H9 (cell line): ENCODE results near the gene ACACB. TPM values are rescaled to one million over a fixed set of nuclear protein-coding genes. Genes with fewer than 3 reads are reported as not detected.

ENCODE experiments used
- DNase-seq: peaks from one replicate; pipeline ENCODE4 v3.0.0-alpha.2; 2017
- H2AFZ ChIP-seq: one replicate; pipeline ENCODE4 v1.6.1; 2013; ENCODE audit warnings: mild to moderate bottlenecking, low read length, control low read depth, moderate library complexity
- H2AK5ac ChIP-seq: 2 replicates; pipeline ENCODE4 v1.6.1; 2013; ENCODE audit warnings: low read length, control low read depth, mixed read lengths; ENCODE audit not compliant: insufficient read length
- H2BK120ac ChIP-seq: one replicate; pipeline ENCODE4 v1.6.1; 2013; ENCODE audit warnings: low read depth, mild to moderate bottlenecking, low read length, control low read depth, inconsistent platforms; ENCODE audit not compliant: poor library complexity, severe bottlenecking
- H2BK12ac ChIP-seq: 2 replicates; pipeline ENCODE4 v1.6.1; 2013; ENCODE audit warnings: low read length, control low read depth, mixed read lengths, low read depth; ENCODE audit not compliant: insufficient read length
- H2BK15ac ChIP-seq: 2 replicates; pipeline ENCODE4 v1.6.1; 2013; ENCODE audit warnings: low read depth, low read length, control low read depth
- H2BK20ac ChIP-seq: one replicate; pipeline ENCODE4 v1.6.1; 2013; ENCODE audit warnings: low read depth, mild to moderate bottlenecking, low read length, control low read depth, inconsistent platforms; ENCODE audit not compliant: poor library complexity, severe bottlenecking
- H2BK5ac ChIP-seq: 2 replicates; pipeline ENCODE4 v1.6.1; 2013; ENCODE audit warnings: low read length, control low read depth, mixed read lengths; ENCODE audit not compliant: insufficient read length
- H3K14ac ChIP-seq: 2 replicates; pipeline ENCODE4 v1.6.1; 2013; ENCODE audit warnings: low read length, control low read depth; ENCODE audit not compliant: insufficient read depth
- H3K18ac ChIP-seq: 2 replicates; pipeline ENCODE4 v1.6.1; 2013; ENCODE audit warnings: low read depth, mild to moderate bottlenecking, mixed read lengths, low read length, control low read depth; ENCODE audit not compliant: insufficient read length
- H3K23ac ChIP-seq: 2 replicates; pipeline ENCODE4 v1.6.1; 2013; ENCODE audit warnings: low read length, control low read depth, mixed read lengths, low read depth; ENCODE audit not compliant: insufficient read length
- H3K23me2 ChIP-seq: 2 replicates; pipeline ENCODE4 v1.6.1; 2013; ENCODE audit warnings: low read depth, mild to moderate bottlenecking, mixed read lengths, low read length, control low read depth; ENCODE audit not compliant: insufficient read length, poor library complexity, severe bottlenecking
- H3K27ac ChIP-seq: 2 replicates; pipeline ENCODE4 v1.5.1; 2013; ENCODE audit warnings: low read length, control low read depth, mixed read lengths, low read depth; ENCODE audit not compliant: insufficient read length
- H3K27me3 ChIP-seq: 2 replicates; pipeline ENCODE4 v1.6.1; 2013; ENCODE audit warnings: low read length, control low read depth, inconsistent platforms; ENCODE audit not compliant: insufficient read depth
- H3K4ac ChIP-seq: 2 replicates; pipeline ENCODE4 v1.6.1; 2013; ENCODE audit warnings: low read depth, mild to moderate bottlenecking, control low read depth, inconsistent platforms, low read length, moderate library complexity
- H3K4me1 ChIP-seq: 2 replicates; pipeline ENCODE4 v1.6.1; 2013; ENCODE audit warnings: low read length, control low read depth, inconsistent platforms; ENCODE audit not compliant: insufficient read depth
- H3K4me2 ChIP-seq: 2 replicates; pipeline ENCODE4 v1.6.1; 2013; ENCODE audit warnings: low read length, control low read depth, mixed read lengths; ENCODE audit not compliant: insufficient read length, insufficient read depth
- H3K56ac ChIP-seq: 2 replicates; pipeline ENCODE4 v1.6.1; 2013; ENCODE audit warnings: low read depth, mild to moderate bottlenecking, mixed read lengths, low read length, control low read depth; ENCODE audit not compliant: insufficient read length
- H3K79me1 ChIP-seq: 2 replicates; pipeline ENCODE4 v1.6.1; 2013; ENCODE audit warnings: low read depth, mild to moderate bottlenecking, moderate library complexity, low read length, control low read depth, inconsistent platforms; ENCODE audit not compliant: insufficient read depth, poor library complexity, severe bottlenecking
- H3K79me2 ChIP-seq: 2 replicates; pipeline ENCODE4 v1.6.1; 2013; ENCODE audit warnings: low read length, control low read depth, inconsistent platforms; ENCODE audit not compliant: insufficient read depth
- H3K9ac ChIP-seq: 2 replicates; pipeline ENCODE4 v1.6.1; 2013; ENCODE audit warnings: low read length, control low read depth, mixed read lengths; ENCODE audit not compliant: insufficient read length; ENCODE audit errors: extremely low read depth
- H3K9me3 ChIP-seq: one replicate; pipeline ENCODE4 v1.6.1; 2013; ENCODE audit warnings: low read depth, low read length, inconsistent platforms; ENCODE audit not compliant: control insufficient read depth
- H3T11ph ChIP-seq: one replicate; pipeline ENCODE4 v1.6.1; 2013; ENCODE audit warnings: mild to moderate bottlenecking, low read length, control low read depth, inconsistent platforms
- H4K20me1 ChIP-seq: one replicate; pipeline ENCODE4 v1.6.1; 2013; ENCODE audit not compliant: control insufficient read depth, insufficient read length, insufficient read depth
- H4K5ac ChIP-seq: 2 replicates; pipeline ENCODE4 v1.6.1; 2013; ENCODE audit warnings: low read depth, mild to moderate bottlenecking, mixed read lengths, low read length, control low read depth; ENCODE audit not compliant: insufficient read length
- H4K8ac ChIP-seq: replicated peaks from 2 replicates; pipeline ENCODE4 v1.6.1; 2013; ENCODE audit warnings: low read length, control low read depth, mixed read lengths, low read depth; ENCODE audit not compliant: insufficient read length
- H4K91ac ChIP-seq: 2 replicates; pipeline ENCODE4 v1.6.1; 2013; ENCODE audit warnings: low read depth, mild to moderate bottlenecking, moderate library complexity, mixed read lengths, low read length, control low read depth; ENCODE audit not compliant: insufficient read length
- H3K27ac Mint-ChIP-seq, 3 experiments: 2 replicates in 2 of 3; 3 replicates in 1 of 3; pipeline ENCODE4 v1.8.0; 2020 to 2021; ENCODE audit warnings: mixed read lengths in 3 of 3, mild to moderate bottlenecking in 1 of 3, moderate library complexity in 1 of 3
- H3K27me3 Mint-ChIP-seq: 2 replicates; pipeline ENCODE4 v1.8.0; 2021; ENCODE audit warnings: low read depth, mild to moderate bottlenecking, moderate library complexity, mixed read lengths
- H3K36me3 Mint-ChIP-seq, 3 experiments: 2 replicates in 2 of 3; 3 replicates in 1 of 3; pipeline ENCODE4 v1.8.0; 2020 to 2021; ENCODE audit warnings: low read depth in 3 of 3, mixed read lengths in 3 of 3; ENCODE audit not compliant: insufficient read depth in 1 of 3
- H3K4me1 Mint-ChIP-seq, 2 experiments: 2 replicates each; pipeline ENCODE4 v1.8.0; 2020; ENCODE audit warnings: mixed read lengths in 2 of 2
- H3K4me3 Mint-ChIP-seq, 2 experiments: 2 replicates in 1 of 2; 3 replicates in 1 of 2; pipeline ENCODE4 v1.8.0; 2020 to 2021; ENCODE audit warnings: mild to moderate bottlenecking in 2 of 2, mixed read lengths in 2 of 2, moderate library complexity in 1 of 2
- H3K9me3 Mint-ChIP-seq, 2 experiments: 2 replicates in 1 of 2; 3 replicates in 1 of 2; pipeline ENCODE4 v1.8.0; 2020; ENCODE audit warnings: mild to moderate bottlenecking in 2 of 2, mixed read lengths in 2 of 2, moderate library complexity in 1 of 2
- CTCF ChIP-seq: fragments of 200-600 bp; sonication (generic); conservative IDR thresholded peaks from 3 replicates; pipeline ENCODE4 v1.8.0; 2021; ENCODE audit warnings: antibody characterized with exemption, mild to moderate bottlenecking
- WGBS: extraction: QIAGEN DNeasy Blood & Tissue Kit; methylation state at CpG from one replicate; pipeline ENCODE4 v1.1.7; 2013; ENCODE audit warnings: missing lambda C conversion rate, low lambda C conversion rate, mixed read lengths; ENCODE audit not compliant: insufficient read length; ENCODE audit errors: extremely low coverage; 5-methylcytosine and 5-hydroxymethylcytosine counted together
- total RNA-seq: library from RNA; stranded (reverse); gene quantifications from 2 replicates; pipeline ENCODE4 v1.2.1, GENCODE V29; 2021

ACACB gene
- total RNA-seq, 1 experiment from 2014 or later = 14.2 TPM

DNA sequence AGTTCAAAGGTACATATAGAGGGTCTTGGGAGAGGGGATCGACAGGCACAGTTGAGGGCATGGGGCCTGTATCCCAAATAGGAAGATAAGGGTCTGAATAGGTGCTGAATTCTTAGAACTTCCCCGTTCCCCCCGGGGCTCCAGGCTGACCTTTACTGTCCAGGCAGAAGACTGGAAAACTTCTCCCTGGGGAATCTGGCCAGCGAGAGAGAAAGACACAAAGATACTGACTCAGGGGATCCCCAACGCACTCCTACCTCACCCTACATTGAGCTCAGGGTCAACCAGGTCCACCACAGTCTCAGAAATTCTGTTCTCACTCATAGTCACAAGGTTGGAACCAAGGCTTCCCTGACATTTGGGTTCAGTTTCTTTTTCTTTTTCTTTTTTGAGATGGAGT, 46.2 kb downstream of the ACACB start:
- H3K23ac ChIP-seq = no peak overlapping the region
- no peaks in the 10 kb centered on the region for H3K9me3 ChIP-seq
- H4K91ac ChIP-seq = no peak overlapping the region
- H3K4me1 ChIP-seq = no peaks in the 10 kb centered on the region
- H3K9ac ChIP-seq = no peak overlapping the region
- no peak overlapping the region for H2BK120ac ChIP-seq
- H3K18ac ChIP-seq = no peak overlapping the region
- H4K8ac ChIP-seq = no peak overlapping the region
- TF ChIP-seq CTCF = no peak
- no peaks in the 10 kb centered on the region for H3K27me3 Mint-ChIP-seq
- no peak overlapping the region for H3K56ac ChIP-seq
- no peak overlapping the region for H4K5ac ChIP-seq
- no peak overlapping the region for H3K14ac ChIP-seq
- no peaks in the 10 kb centered on the region for H3K27me3 ChIP-seq
- H3K27ac Mint-ChIP-seq = no peak overlapping the region; a peak in 1 of 7 replicates
- H2AFZ ChIP-seq = no peak overlapping the region
- no peak overlapping the region for H3K4ac ChIP-seq
- peaks cover 0 to 5% (median under 1%) of the 10 kb centered on the region in 3 experiments; a peak in 6 of 7 replicates for H3K36me3 Mint-ChIP-seq
- H3K79me2 ChIP-seq = no peaks in the 10 kb centered on the region
- no peak overlapping the region for H2BK20ac ChIP-seq
- no peak overlapping the region for H2BK5ac ChIP-seq
- no peak overlapping the region for H3T11ph ChIP-seq
- DNase-seq = no peak
- H3K79me1 ChIP-seq = no peaks in the 10 kb centered on the region
- H2BK12ac ChIP-seq = no peak overlapping the region
- no peak overlapping the region for H2BK15ac ChIP-seq
- no peaks in the 10 kb centered on the region for H3K23me2 ChIP-seq
- H3K27ac ChIP-seq = no peak overlapping the region
- no peak overlapping the region for H3K4me2 ChIP-seq
- WGBS = no CpG with 5 or more reads among the region's 5 CpGs
- H4K20me1 ChIP-seq = no peaks in the 10 kb centered on the region
- H3K4me1 Mint-ChIP-seq = peaks cover 0 to 1% of the 10 kb centered on the region in 2 experiments; a peak in 1 of 4 replicates
- no peaks in the 10 kb centered on the region for H3K9me3 Mint-ChIP-seq
- H2AK5ac ChIP-seq = no peak overlapping the region
- H3K4me3 Mint-ChIP-seq = no peak overlapping the region
